Stimulated activated CD4-positive, alpha-beta T cell treated with anti-CD3 and anti-CD28 coated beads, Interleukin-2, amount 100 ng/mL, for 48 hours (primary cell): Measurements from ENCODE around the gene CITED4.
"Not testable (repeated sequence)": the region's sequence is repeated elsewhere in the genome, so short reads cannot be mapped to it uniquely, and the experiment has no call there.

Source experiments
- DNase-seq, 2 donors: peaks; one replicate each; pipeline ENCODE4 v3.0.0-alpha.2; 2020

CITED4 gene, protein sequence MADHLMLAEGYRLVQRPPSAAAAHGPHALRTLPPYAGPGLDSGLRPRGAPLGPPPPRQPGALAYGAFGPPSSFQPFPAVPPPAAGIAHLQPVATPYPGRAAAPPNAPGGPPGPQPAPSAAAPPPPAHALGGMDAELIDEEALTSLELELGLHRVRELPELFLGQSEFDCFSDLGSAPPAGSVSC

DNA sequence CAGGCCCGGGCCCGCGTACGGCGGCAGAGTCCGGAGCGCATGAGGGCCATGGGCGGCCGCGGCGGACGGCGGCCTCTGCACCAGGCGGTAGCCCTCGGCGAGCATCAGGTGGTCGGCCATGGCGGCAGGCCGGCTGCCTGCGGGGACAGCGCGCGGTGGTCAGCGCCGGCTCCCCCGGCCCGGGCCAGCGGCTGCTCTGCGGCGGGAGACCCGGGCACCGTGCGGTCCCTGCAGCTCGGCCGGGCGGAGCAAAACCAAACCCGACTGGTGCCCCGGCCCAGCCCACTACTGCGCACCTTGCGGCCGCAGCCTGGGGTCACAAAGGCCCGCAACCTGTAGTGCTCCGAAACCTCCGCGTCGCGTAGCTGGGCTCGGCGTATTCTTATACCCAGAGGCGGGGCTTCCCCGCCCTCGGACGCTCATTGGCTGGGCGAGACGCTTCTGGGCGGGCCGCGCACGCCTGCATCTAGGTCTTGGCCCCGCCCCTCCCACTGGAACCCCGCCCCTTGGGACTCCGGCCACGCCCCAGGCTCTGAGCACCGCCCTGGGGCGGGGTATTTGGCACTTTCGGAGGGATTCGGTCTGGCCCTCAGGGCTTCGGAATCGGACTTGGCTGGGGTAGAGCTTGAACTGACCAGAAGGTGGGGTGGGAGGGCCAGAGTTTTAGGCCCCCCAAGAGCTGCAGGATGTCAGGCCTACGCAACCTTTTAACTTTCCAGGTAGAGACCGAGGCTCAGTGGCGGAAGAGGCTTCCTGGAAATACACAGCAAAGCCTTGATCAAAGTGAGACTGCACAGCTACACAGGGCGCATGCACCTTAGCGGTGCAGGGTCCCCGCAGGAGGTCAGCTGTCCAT lies at the start of gene CITED4:
CITED4 (minus strand) TSS at position 356 of the 856 bp plus-strand sequence; CDS start at position 120, 236 bp downstream.
- DNase-seq: peak; percentile 94 to 95

DNA sequence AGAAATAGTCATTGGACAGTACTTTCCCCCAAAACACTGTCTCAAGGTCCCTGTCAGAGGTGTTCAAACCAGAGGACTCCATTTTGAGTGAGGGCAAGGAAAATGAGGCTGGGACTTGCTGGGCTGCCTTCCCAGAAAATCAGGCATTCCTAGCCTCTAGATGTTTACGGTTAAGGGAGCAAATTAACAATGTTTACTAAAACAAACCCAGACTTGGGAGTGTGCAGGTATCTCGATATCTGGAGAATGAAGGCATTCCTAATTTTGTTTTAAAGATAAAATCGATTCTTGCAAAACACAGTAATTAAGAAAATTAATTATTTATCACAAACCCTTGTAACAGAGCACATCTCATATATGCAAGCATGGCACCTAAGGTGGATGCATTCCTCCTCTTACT lies 48.9 kb upstream of the CITED4 start:
- no peak for DNase-seq

DNA sequence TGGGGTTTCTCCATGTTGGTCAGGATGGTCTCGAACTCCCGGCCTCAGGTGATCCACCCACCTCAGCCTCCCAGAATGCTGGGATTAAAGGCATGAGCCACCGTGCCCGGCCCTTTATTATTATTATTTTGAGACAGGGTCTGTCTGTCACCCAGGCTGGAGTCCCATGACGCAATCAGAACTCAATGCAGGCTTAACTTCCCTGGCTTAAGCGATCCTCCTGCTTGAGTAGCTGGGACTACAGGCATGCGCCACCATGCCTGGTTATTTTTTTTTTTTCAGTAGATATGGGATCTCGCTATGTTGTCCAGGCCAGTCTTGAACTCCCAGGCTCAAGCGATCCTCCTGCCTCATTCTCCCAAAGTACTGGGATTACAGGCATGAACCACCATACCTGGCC lies 47.1 kb upstream of the CITED4 start:
- no peak for DNase-seq

DNA sequence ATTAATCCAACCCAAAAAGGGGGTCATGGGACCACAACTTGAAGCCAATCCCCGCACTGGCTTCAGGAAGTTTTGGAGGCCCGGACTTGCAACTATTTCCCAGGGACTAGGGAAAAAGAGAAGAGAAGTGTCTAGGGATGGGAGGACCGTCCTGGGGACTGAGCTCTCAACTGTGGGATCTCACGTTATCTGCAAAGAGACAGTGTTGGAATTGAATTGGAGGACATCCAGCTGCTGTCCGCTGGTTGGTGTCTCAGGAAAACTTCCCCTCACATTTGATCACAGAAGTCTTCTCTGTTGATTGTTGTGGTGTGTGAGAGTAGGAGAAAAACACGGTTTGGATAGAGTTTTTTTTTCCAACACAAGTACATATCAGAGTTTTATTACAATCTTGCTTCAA lies 46.2 kb upstream of the CITED4 start:
- no peak for DNase-seq

DNA sequence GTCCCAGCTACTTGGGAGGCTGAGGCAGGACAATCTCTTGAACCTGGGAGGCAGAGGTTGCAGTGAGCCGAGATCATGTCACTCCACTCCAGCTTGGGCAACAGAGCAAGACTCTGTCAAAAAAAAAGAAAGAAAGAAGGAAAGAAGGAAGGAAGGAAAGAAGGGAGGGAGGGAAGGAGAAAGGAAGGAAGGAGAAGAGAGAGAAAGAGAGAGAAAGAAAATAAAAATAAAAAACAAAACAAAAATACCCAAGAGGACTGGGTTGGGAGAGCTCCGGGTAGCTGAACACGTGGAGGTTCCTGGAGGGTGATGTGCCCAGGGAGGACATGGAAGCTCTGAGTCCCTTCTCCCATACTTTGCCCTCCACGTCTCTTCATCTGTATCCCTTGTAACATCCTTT lies 45.7 kb upstream of the CITED4 start:
- no peak for DNase-seq

DNA sequence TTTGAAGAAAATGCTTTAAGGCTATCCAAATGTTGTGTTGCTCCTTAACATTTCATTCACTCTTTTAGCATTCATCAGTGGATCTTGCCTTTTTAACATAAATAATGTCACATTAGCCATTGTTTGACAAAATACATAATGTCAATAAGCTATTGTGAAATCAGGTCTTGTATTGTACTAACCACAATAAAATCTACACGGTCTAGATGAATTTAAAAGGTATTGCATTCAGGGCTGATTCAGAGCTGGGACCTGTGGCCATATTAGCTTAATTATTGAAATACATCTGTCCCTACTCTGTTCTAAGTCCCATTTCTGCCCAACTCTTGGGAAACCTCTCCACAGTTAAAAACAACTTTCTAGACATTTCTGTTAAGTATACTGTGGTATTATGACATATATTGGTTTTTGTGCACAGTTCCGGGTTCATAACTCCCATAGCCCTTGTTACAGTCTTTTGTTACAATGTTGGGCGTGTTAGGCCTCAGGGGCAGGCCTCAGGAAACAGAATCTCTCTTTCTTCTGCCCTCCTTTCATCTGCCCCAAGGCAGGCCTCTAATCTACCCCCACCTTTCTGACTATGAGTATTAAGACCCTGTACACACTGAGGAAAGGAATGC lies 44.7 kb upstream of the CITED4 start:
- no peak for DNase-seq

- DNase-seq: no peak
These were observed 42.9 kb upstream of the CITED4 start for GRCh38 chr1:40905061-40905460.

GRCh38 chr1:40903106-40903505 lies 40.9 kb upstream of the CITED4 start:
- no peak for DNase-seq

GRCh38 chr1:40901886-40902852 lies 40.0 kb upstream of the CITED4 start:
- no peak for DNase-seq

GRCh38 chr1:40899230-40899870 lies 37.2 kb upstream of the CITED4 start:
- no peak for DNase-seq

- no peak for DNase-seq
These were observed 36.3 kb upstream of the CITED4 start for GRCh38 chr1:40898431-40898901.

GRCh38 chr1:40897513-40897912 lies 35.4 kb upstream of the CITED4 start:
- DNase-seq: no peak

DNA sequence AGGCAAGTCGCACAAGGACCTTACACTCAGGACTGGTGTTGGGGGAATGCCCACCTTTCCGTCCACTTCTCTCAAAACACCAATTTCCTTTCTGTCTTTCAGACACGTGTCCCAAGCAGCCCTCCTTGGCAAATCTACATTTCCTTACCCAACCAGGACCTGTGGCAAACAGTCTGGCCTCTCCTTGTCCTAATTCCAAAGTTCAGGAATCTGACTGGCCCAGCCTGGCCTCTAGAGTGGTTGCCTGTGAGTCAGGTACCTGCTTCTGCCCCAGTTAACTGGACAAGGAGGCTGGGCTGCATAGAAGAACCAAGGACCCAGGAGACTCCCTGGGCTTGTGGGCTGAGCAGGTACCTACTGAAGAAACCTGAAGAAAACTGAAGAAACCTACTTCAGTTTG lies 34.3 kb upstream of the CITED4 start:
- no peak for DNase-seq

DNA sequence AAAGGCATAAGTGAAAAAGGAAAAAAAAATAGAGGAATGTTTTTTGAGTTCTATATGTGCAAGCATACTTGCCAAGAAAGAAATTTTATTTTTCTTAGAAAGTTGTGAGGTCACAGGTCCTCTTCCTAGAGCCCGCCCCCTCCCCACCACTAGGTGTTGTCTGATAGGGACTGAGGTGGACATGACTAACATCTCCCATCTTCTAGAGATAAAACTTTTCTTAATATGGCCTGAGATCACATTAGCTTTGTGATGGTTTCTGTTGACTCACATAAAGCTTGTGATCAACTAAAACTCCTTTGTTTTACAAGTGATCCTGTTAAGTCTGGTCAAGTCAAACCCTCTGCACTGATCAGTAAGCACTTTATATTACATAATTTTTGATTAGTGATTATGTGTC lies 33.4 kb upstream of the CITED4 start:
- DNase-seq: peak in 1 of 2 donors; percentile 7

- not testable (repeated sequence) for DNase-seq
These were observed 32.7 kb upstream of the CITED4 start for GRCh38 chr1:40894858-40895257.

- DNase-seq: no peak
These were observed 32.3 kb upstream of the CITED4 start for GRCh38 chr1:40894455-40894854.

DNA sequence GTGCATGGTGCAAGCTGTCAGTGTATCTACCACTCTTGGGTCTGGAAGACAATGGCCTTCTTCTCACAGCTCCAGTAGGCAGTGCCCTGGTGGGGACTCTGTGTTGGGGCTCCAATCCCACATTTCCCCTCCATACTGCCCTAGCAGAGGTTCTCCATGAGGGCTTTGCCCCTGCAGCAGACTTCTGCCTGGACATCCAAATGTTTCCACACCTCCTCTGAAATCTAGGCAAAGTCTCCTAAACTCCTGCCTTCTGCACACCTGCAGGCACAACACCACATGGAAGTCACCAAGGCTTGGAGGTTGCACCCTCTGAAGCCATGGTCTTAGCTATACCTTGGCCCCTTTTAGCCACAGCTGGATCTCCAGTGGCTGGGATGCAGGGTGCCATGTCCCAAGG lies 31.8 kb upstream of the CITED4 start:
- DNase-seq: no peak

DNA sequence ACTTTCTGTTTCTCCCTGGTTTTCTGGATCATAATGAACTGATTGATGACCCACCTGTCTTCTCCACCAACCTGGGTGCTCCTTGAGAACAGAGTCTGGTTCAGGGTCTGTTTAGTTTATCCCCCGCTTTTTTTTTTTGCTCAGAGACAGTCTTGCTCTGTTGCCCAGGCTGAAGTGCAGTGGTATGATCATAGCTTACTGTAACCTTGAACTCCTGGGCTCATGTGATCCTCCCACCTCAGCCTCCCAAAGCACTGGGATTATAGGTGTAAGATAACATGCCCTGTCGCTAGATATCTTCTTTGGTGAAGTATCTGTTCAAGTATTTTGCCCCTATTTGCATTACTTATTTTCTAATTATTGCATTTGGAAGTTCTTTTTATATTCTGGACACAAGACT lies 30.2 kb upstream of the CITED4 start:
- DNase-seq: no peak

- no peak for DNase-seq
These were observed 28.6 kb upstream of the CITED4 start for GRCh38 chr1:40890771-40891170.

DNA sequence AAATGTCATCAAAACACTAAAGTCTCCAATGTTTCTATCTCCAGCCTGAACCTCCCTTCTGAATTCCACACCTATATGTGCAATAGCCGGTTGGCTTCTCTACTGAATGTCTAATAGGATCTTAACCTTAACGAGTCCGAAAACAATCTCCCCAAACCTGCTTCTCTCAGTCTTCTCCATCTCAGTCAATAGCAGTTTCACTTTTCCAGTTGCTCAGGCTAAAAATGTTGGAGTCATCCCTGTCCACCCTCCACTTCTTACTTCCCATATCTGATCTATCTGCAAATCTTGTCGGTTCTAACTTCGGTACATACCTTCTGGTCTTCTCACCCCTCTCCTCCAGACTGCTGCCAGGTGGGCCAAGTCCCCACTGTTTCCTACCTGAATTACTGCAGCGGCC lies 25.5 kb upstream of the CITED4 start:
- no peak for DNase-seq

- DNase-seq: no peak
These were observed 24.8 kb upstream of the CITED4 start for GRCh38 chr1:40887012-40887378.

DNA sequence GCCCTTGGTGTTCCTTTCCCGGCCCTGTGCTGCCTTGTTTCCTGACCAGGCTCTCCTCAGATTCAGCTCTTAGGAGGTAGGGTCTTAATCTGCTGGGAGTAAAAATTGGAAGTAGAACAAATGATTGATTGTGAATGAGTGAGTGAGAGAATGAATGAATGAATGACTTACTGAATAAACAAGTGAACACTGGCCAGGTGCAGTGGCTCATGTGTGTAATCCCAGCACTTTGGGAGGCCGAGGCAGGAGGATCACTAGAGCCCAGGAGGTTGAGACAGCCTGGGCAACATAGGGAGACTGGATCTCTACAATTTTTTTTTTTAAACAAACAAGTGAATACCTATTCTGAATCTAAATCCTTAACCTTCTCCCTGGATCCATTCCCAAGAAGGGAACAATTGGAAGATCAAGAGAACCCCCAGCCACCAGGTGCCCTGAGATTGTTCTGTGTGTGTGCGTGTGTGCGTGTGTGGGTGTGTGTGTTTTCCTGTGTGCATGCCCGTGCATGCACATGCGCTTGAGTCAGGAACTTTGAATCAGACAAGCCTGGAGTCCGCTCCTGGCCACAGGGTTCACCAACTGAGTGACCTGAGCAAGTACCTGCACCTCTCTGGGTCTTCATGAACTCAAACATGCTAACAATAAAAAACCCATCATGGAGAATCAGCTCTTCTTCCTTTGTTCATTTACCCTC lies 24.3 kb upstream of the CITED4 start:
- no peak for DNase-seq
